Small intestine (tissue), 7 donors: ENCODE measurements around the gene B4GALNT2. TPM values are rescaled to one million over a fixed set of nuclear protein-coding genes. Genes with fewer than 3 reads are reported as not detected.
"Not testable (repeated sequence)": the region's sequence is repeated elsewhere in the genome, so short reads cannot be mapped to it uniquely, and the experiment has no call there.

Experiments used
- DNase-seq, 2 donors: peaks; one replicate each; pipeline versions ENCODE4 v3.0.0 to v3.0.0-alpha.2; 2013
- FAIRE-seq: peaks from 2 replicates; lab custom pipeline; 2012; peaks lifted over from hg19 to GRCh38; lab: Jason Lieb, UNC
- H3K27ac ChIP-seq, 3 donors: one replicate each; pipeline ENCODE4 v1.5.1; 2013; ENCODE audit warnings: low read length in 2 of 3, mild to moderate bottlenecking in 2 of 3, control low read depth in 1 of 3, inconsistent platforms in 1 of 3, low read depth in 1 of 3, moderate library complexity in 1 of 3
- H3K27me3 ChIP-seq, 3 donors: one replicate each; pipeline ENCODE4 v1.6.1; 2013; ENCODE audit warnings: low read length in 3 of 3, inconsistent platforms in 1 of 3; ENCODE audit not compliant: control insufficient read depth in 3 of 3, insufficient read depth in 3 of 3
- H3K36me3 ChIP-seq, 3 donors: one replicate each; pipeline ENCODE4 v1.6.1; 2013; ENCODE audit warnings: low read length in 3 of 3, inconsistent platforms in 1 of 3, low read depth in 1 of 3, mild to moderate bottlenecking in 1 of 3, moderate library complexity in 1 of 3; ENCODE audit not compliant: control insufficient read depth in 3 of 3, insufficient read depth in 2 of 3
- H3K4me1 ChIP-seq, 3 donors: one replicate each; pipeline ENCODE4 v1.6.1; 2013; ENCODE audit warnings: low read length in 2 of 3, inconsistent platforms in 1 of 3, low read depth in 1 of 3, mild to moderate bottlenecking in 1 of 3, moderate library complexity in 1 of 3; ENCODE audit not compliant: control insufficient read depth in 3 of 3, insufficient read depth in 2 of 3
- H3K4me3 ChIP-seq, 3 donors: one replicate each; pipeline ENCODE4 v1.5.1; 2013; ENCODE audit warnings: low read length in 3 of 3, control low read depth in 1 of 3, inconsistent platforms in 1 of 3, low read depth in 1 of 3, mild to moderate bottlenecking in 1 of 3, moderate library complexity in 1 of 3
- H3K9me3 ChIP-seq, 2 donors: one replicate each; pipeline ENCODE4 v1.6.1; 2013; ENCODE audit warnings: low read depth in 1 of 2, low read length in 1 of 2; ENCODE audit not compliant: control insufficient read depth in 2 of 2, insufficient read depth in 1 of 2
- WGBS, 3 donors: extraction: QIAGEN DNeasy Blood & Tissue Kit; methylation state at CpG; one replicate each; pipeline ENCODE4 v1.1.7; 2013; 5-methylcytosine and 5-hydroxymethylcytosine counted together
- polyA plus RNA-seq, 4 donors: library from polyadenylated mRNA; stranded (reverse) in 3 of 4; unstranded in 1 of 4; fragments of 200-250 nt in 3 of 4; fragments of 120-200 nt in 1 of 4; gene quantifications; one replicate each; pipeline versions ENCODE4 v1.2.1 to v1.2.3, GENCODE V29; 2013
- donor health status: healthy with polysubstance abuse.
- donor health status: control.
- donor health status: control.
- donor health status: Bipolar disorder and iron deficiency.
- donor health status: healthy.

The B4GALNT2 gene
- polyA plus RNA-seq, 4 donors = 0.13 to 3.2 (median 0.72) TPM

- Histone ChIP-seq H3K36me3 (no peaks in the 10 kb centered on the region), H3K9me3 (peaks cover 0 to 24% of the 10 kb centered on the region in 2 donors), H3K4me3 (no peak overlapping the region), H3K27me3 (peaks cover 0 to 4% (median 0%) of the 10 kb centered on the region in 3 donors), H3K27ac (no peak overlapping the region), H3K4me1 (peaks cover 0 to 8% (median 2%) of the 10 kb centered on the region in 3 donors)
- FAIRE-seq (no peak), DNase-seq (no peak)
- 89 to 96% (median 92%) methylated on average over 12 to 32 of the region's 32 CpGs for WGBS, 3 donors
Measured at GRCh38 chr17:49125449-49125848, 7.1 kb upstream of the B4GALNT2 start.

DNA sequence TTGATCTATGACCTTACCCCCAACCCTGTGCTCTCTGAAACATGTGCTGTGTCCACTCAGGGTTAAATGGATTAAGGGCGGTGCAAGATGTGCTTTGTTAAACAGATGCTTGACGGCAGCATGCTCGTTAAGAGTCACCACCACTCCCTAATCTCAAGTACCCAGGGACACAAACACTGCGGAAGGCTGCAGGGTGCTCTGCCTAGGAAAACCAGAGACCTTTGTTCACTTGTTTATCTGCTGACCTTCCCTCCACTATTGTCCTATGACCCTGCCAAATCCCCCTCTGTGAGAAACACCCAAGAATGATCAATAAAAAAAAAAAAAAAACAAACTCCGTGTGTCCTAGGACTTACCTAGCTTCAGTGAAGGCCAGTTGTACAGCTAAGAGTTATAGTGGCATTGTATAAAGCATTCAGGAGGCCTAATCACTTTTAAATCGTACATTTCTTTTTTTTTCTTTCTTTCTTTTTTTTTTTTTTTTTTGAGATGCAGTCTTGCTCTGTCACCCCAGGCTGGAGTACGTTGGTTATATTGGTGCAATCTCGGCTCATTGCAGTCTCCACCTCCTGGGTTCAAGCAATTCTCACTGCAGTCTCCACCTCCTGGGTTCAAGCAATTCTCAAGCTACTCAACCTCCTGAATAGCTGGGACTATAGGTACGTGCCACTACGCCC lies 6.2 kb upstream of the B4GALNT2 start:
- peak; percentile 58 to 75 for DNase-seq

GRCh38 chr17:49129359-49129950 lies 3.1 kb upstream of the B4GALNT2 start:
- FAIRE-seq, DNase-seq, H3K36me3 ChIP-seq, H3K4me3 ChIP-seq, H3K27ac ChIP-seq, H3K4me1 ChIP-seq: not testable (repeated sequence)
- Histone ChIP-seq H3K27me3 (peaks cover 0 to 25% (median 20%) of the 10 kb centered on the region in 3 donors), H3K9me3 (peaks cover 0 to 18% of the 10 kb centered on the region in 2 donors)
- WGBS, 3 donors = 66 to 75% (median 71%) methylated on average over 2 of the region's 2 CpGs

More for the DNA sequence above, 6.2 kb upstream of the B4GALNT2 start:
- WGBS, 3 donors = 19 to 49% (median 26%) methylated on average over 9 to 10 of the region's 10 CpGs
- not testable (repeated sequence) for H3K4me1 ChIP-seq, FAIRE-seq, H3K36me3 ChIP-seq, H3K4me3 ChIP-seq, H3K27me3 ChIP-seq
- H3K9me3 ChIP-seq = peaks cover 0 to 23% of the 10 kb centered on the region in 2 donors
- peak overlapping the region in 2 of 3 donors; percentile 38 to 41 for H3K27ac ChIP-seq

DNA sequence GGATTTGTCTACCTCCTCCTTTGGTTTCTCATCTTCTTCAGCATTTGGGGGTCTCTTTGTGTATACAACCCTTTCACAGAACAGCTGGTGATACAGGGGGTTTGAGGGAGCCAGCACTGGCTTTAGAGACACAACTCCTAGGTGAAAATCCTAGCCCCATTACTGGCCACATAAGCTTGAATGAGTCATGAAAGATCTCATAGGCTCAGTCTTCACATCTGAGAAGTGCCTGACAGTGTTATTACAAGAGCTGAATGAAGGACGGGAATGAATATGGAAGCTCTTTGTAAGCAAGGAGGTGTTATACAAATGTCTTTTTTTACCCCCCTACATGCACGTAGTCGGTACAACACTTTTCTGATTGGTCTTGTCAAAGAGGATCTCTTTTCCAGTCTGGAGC lies 1.7 kb upstream of the B4GALNT2 start:
- H3K27me3 ChIP-seq = peaks cover 0 to 25% (median 20%) of the 10 kb centered on the region in 3 donors
- WGBS, 3 donors = 28 to 71% (median 62%) methylated on average over 3 of the region's 3 CpGs
- no peak for FAIRE-seq
- H3K36me3 ChIP-seq = no peaks in the 10 kb centered on the region
- H3K9me3 ChIP-seq = peaks cover 0 to 18% of the 10 kb centered on the region in 2 donors
- H3K27ac ChIP-seq = no peak overlapping the region
- DNase-seq = peak in 1 of 2 donors; percentile 31
- H3K4me3 ChIP-seq = no peak overlapping the region
- H3K4me1 ChIP-seq = peaks cover 0 to 8% (median 0%) of the 10 kb centered on the region in 3 donors

DNA sequence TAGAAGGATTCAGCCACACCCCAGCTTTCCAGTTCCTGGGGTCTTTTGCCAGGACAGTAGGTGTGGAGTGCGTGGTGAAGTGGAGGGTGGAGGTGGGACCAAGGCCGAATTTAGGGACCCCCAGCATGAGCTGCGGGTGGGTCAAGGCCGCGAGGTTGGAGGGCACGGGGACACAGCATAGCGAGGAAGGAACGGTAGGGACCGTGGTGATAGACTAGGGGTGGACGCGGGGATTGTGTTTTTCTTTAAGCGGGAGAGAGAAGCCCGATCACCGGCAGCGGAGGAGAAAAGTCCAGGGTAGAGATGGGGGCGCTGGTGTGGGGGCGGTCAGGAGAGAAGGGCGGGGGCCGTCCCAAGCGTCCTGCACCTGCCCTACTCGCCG lies 261 bp upstream of the B4GALNT2 start:
- H3K9me3 ChIP-seq = peaks cover 0 to 18% of the 10 kb centered on the region in 2 donors

GRCh38 chr17:49136335-49136734 lies 3.8 kb downstream of the B4GALNT2 start:
- no peaks in the 10 kb centered on the region for H3K36me3 ChIP-seq
- no peak overlapping the region for H3K4me3 ChIP-seq
- 98% methylated on average over 4 of the region's 4 CpGs for WGBS, 3 donors
- peaks cover 0 to 2% (median 0%) of the 10 kb centered on the region in 3 donors for H3K4me1 ChIP-seq
- no peak overlapping the region for H3K27ac ChIP-seq
- FAIRE-seq (no peak), DNase-seq (no peak)
- H3K9me3 ChIP-seq = no peaks in the 10 kb centered on the region
- H3K27me3 ChIP-seq = peaks cover 0 to 20% (median 19%) of the 10 kb centered on the region in 3 donors

More for the DNA sequence above, 261 bp upstream of the B4GALNT2 start:
- no peak overlapping the region for H3K27ac ChIP-seq
- peak overlapping the region in 2 of 3 donors; percentile 51 to 52 for H3K4me3 ChIP-seq
- H3K27me3 ChIP-seq = peaks cover 0 to 25% (median 20%) of the 10 kb centered on the region in 3 donors
- peaks cover 0 to 2% (median 0%) of the 10 kb centered on the region in 3 donors for H3K4me1 ChIP-seq
- DNase-seq = no peak
- no peaks in the 10 kb centered on the region for H3K36me3 ChIP-seq
- 1 to 6% (median 4%) methylated on average over 17 to 22 of the region's 22 CpGs for WGBS, 3 donors
- no peak for FAIRE-seq

DNA sequence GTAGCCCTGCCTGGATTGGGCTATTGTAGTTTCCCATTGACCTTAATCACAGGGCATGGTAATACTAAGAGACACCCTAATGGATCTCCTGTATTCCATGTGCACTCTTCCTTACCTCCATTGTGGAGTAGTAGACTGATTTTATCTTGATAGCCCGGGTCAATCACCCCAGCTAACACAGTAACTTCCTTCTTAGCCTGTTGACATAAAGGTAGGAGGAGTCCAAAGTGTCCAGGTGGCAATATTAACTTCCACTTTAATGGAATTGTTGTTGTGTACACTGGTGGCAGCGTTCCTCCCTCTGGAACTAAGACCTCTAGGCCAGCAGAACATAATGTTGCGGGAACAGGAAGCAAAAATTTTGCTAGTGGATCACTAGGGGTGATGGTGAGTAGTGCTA lies 13.1 kb downstream of the B4GALNT2 start:
- WGBS, 3 donors = 17 to 53% (median 20%) methylated on average over 3 of the region's 3 CpGs

DNA sequence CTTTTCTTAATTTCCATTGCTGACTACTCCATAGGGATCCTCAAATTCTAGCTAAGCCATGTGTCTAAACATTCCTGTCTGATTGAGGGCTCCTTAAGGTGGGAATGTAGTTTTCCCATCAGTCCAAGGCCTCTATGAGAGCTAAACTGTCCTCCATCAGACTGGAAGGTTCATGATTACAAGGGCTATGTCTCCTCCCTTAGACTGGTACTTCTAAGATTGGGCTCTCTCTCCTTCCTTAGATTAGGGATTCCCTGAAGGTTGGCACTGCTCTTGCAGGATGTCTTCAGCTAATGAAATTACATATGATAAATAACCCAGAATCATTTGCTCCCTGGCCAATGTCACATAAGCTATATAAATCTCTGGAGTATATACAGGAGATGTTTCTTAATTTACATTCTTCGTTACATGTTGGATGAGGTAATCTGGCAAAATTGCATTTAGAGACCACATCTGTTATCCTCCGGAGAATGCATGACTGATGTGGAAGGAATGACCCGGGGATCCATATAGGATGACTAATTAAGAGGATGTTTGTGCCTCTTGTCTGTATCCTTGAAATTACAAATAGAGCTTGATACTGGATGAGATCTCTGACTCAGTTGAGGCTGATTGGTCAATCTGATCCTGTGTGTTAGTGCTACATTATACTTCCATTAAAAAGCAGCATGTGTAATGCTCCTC lies 14.2 kb downstream of the B4GALNT2 start:
- Histone ChIP-seq H3K9me3 (no peaks in the 10 kb centered on the region), H3K36me3 (no peaks in the 10 kb centered on the region), H3K4me3 (no peak overlapping the region), H3K27ac (no peak overlapping the region), H3K27me3 (peaks cover 0 to 8% (median 0%) of the 10 kb centered on the region in 3 donors), H3K4me1 (peaks cover 0 to 3% (median 0%) of the 10 kb centered on the region in 3 donors)
- 64 to 82% (median 78%) methylated on average over 3 of the region's 3 CpGs for WGBS, 3 donors
- FAIRE-seq = no peak
- no peak for DNase-seq

More for the DNA sequence above, 13.1 kb downstream of the B4GALNT2 start:
- H3K27ac ChIP-seq, H3K4me3 ChIP-seq, H3K9me3 ChIP-seq, H3K36me3 ChIP-seq, FAIRE-seq, H3K4me1 ChIP-seq: not testable (repeated sequence)
- DNase-seq = peak; percentile 48 to 81
- peaks cover 0 to 10% (median 0%) of the 10 kb centered on the region in 3 donors for H3K27me3 ChIP-seq
